Measurements from ENCODE around the gene GSG1L2.

GSG1L2 gene

DNA sequence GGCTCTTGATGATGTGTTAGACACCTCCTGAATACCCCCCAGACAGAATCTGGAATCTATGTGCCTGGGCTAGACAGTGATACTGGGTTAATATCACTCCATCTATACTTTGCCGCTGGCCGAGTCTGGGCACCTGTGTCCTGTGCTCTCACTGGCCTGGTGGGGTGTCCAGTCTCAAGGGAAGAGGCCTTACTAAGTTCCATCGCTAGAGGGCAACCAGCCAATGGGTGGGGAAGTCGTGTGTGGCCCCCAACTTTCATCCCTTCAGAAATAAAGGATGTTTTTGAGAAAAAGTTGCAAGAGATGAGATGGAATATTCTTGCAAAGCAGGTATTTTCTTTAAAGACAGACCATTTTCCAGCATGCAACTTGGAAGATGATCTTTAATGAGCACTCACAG, 2.2 kb upstream of the GSG1L2 start:
- TF ChIP-seq TAF1 (IDR thresholded peaks at IDR 0.05; ENCODE audit: borderline replicate concordance, low read depth, low read length) = no peak
- TF ChIP-seq POLR2A (IDR thresholded peaks at IDR 0.05; ENCODE audit: low read depth, low read length) = no peak
- TF ChIP-seq POLR2AphosphoS5 (IDR thresholded peaks at IDR 0.05; ENCODE audit: low read depth, low read length) = no peak
- FAIRE-seq = no peak
- DNase-seq (ENCODE audit: insufficient read length) = no peak

DNA sequence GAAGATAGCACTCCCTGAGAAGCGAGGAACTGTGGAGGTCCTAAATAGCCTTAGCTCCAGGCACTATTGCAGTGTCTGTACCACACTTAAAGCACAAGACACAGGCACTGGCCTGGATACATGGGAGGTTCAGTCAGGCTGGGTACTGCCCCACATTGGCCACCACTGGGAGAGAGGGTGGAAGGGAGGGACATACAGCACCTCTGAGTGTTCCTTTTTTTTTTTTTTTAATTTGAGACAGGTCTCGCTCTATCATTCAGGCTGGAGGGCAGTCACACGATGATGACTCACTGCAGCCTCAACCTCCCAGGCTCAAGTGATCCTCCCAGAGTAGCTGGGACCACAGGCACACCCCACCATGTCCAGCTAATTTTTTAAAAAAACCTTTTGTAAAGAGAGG, 1.4 kb downstream of the GSG1L2 start:
- DNase-seq (ENCODE audit: insufficient read length) (no peak), FAIRE-seq (no peak)
- TF ChIP-seq POLR2A (IDR thresholded peaks at IDR 0.05; ENCODE audit: low read depth, low read length) (no peak), TAF1 (IDR thresholded peaks at IDR 0.05; ENCODE audit: borderline replicate concordance, low read depth, low read length) (no peak), POLR2AphosphoS5 (IDR thresholded peaks at IDR 0.05; ENCODE audit: low read depth, low read length) (no peak)

DNA sequence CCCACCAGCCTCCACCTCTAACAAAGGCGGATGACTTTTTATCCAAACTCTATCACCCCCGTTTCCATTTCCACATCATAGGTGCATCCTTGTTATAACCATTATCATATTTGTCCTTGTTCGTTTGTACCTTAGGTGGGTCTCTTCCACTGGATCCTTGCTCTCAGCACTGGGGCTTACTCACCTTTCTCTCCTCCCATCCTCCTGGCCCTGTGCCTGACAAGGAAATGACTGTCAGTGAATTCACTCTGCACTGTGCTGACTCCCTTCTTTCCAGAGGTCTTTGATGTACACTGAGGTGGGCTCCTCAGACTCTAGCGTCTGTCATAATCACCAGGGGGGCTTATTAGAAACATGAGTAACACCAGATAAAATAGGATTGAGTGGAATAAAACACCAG, 3.1 kb downstream of the GSG1L2 start:
- no peak for DNase-seq (ENCODE audit: insufficient read length)
- TF ChIP-seq POLR2AphosphoS5 (IDR thresholded peaks at IDR 0.05; ENCODE audit: low read depth, low read length) = no peak
- no peak for TF ChIP-seq POLR2A (IDR thresholded peaks at IDR 0.05; ENCODE audit: low read depth, low read length)
- TF ChIP-seq TAF1 (IDR thresholded peaks at IDR 0.05; ENCODE audit: borderline replicate concordance, low read depth, low read length) = no peak
- no peak for FAIRE-seq

DNA sequence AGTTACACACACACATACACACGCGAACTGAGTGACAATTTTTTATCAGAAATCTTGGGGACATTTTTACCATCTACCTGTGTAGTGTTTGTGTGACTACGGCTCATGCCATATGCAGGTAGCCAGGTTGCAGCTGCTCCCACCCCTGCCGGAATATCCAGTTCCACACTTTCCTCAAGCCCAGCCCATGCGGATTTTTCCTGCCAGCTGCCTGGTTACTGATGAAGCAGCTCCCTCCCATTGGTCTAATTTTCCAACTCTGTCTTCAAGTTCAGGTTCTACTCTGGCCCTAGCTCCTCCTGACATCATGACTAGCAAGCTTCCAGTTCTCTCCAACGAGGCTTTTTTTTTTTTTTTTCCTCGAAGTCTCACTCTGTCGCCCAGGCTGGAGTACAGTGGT, 4.8 kb downstream of the GSG1L2 start:
- no peak for TF ChIP-seq POLR2AphosphoS5 (IDR thresholded peaks at IDR 0.05; ENCODE audit: low read depth, low read length)
- no peak for TF ChIP-seq POLR2A (IDR thresholded peaks at IDR 0.05; ENCODE audit: low read depth, low read length)
- TF ChIP-seq TAF1 (IDR thresholded peaks at IDR 0.05; ENCODE audit: borderline replicate concordance, low read depth, low read length) = no peak
- no peak for FAIRE-seq
- DNase-seq (ENCODE audit: insufficient read length) = no peak

GRCh38 chr17:9816472-9816871, 5.4 kb downstream of the GSG1L2 start:
- TF ChIP-seq TAF1 (IDR thresholded peaks at IDR 0.05; ENCODE audit: borderline replicate concordance, low read depth, low read length) (no peak), POLR2A (IDR thresholded peaks at IDR 0.05; ENCODE audit: low read depth, low read length) (no peak), POLR2AphosphoS5 (IDR thresholded peaks at IDR 0.05; ENCODE audit: low read depth, low read length) (no peak)
- no peak for DNase-seq (ENCODE audit: insufficient read length)
- no peak for FAIRE-seq

DNA sequence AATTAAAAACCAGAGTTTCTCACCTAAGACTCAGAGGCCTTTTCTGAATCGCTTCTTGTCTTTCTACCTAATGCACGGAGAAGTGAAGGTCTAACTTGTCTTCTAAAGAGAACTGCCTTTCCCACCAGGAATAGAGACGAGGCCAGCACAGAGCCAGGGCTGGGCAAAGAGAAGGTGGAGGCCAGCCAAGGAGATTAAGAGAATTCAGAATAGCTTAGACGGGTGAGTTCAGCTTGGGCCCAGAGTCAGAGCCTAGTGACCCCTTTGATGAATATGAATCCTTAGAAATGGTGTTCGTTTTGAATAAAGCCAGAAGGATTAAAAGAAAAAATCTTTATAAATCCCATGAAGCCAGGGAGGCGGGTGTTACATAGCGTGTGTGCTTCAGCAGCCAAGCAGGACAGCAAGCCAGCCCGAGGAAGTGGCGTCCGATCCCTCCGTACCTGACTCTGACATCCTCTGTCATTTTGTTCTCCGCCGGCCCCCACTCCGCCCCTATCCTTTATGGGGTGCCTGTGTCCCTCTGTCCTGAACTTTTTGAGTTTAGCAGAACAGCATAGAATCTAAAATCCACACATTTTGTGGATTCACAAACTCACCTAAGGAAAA, 7.4 kb downstream of the GSG1L2 start:
- TF ChIP-seq POLR2A (IDR thresholded peaks at IDR 0.05; ENCODE audit: low read depth, low read length) = no peak
- no peak for TF ChIP-seq POLR2AphosphoS5 (IDR thresholded peaks at IDR 0.05; ENCODE audit: low read depth, low read length)
- no peak for TF ChIP-seq TAF1 (IDR thresholded peaks at IDR 0.05; ENCODE audit: borderline replicate concordance, low read depth, low read length)
- DNase-seq (ENCODE audit: insufficient read length) = no peak
- no peak for FAIRE-seq

DNA sequence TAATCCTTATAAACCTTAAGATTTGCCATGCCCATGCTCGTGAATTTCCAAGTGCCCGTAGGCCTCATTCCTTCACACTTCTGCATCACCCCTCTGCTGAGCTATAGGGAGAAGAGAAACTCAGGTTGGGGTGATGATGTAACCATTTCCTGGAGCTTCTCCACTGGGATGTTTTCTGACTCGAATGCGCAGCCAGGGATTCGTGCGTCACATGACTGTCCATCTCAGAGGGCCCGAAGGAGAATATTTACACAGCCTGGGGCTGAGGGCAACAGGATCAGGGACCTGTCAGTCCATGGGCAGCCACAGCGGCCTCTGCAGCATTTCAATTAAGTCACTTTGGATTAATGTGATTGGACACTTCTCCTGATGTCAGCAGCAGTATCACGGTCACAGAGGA, 8.7 kb downstream of the GSG1L2 start:
- TF ChIP-seq POLR2AphosphoS5 (IDR thresholded peaks at IDR 0.05; ENCODE audit: low read depth, low read length) = no peak
- no peak for TF ChIP-seq POLR2A (IDR thresholded peaks at IDR 0.05; ENCODE audit: low read depth, low read length)
- TF ChIP-seq TAF1 (IDR thresholded peaks at IDR 0.05; ENCODE audit: borderline replicate concordance, low read depth, low read length) = no peak
- DNase-seq (ENCODE audit: insufficient read length) = no peak
- no peak for FAIRE-seq

GRCh38 chr17:9811537-9811936, 10.3 kb downstream of the GSG1L2 start:
- DNase-seq (ENCODE audit: insufficient read length) (no peak), FAIRE-seq (no peak)
- no peak for TF ChIP-seq POLR2A (IDR thresholded peaks at IDR 0.05; ENCODE audit: low read depth, low read length)
- no peak for TF ChIP-seq TAF1 (IDR thresholded peaks at IDR 0.05; ENCODE audit: borderline replicate concordance, low read depth, low read length)
- TF ChIP-seq POLR2AphosphoS5 (IDR thresholded peaks at IDR 0.05; ENCODE audit: low read depth, low read length) = no peak

- FAIRE-seq (no peak), DNase-seq (ENCODE audit: insufficient read length) (no peak)
- TF ChIP-seq POLR2AphosphoS5 (IDR thresholded peaks at IDR 0.05; ENCODE audit: low read depth, low read length) (no peak), TAF1 (IDR thresholded peaks at IDR 0.05; ENCODE audit: borderline replicate concordance, low read depth, low read length) (no peak), POLR2A (IDR thresholded peaks at IDR 0.05; ENCODE audit: low read depth, low read length) (no peak)
These were observed 10.8 kb downstream of the GSG1L2 start for GRCh38 chr17:9811086-9811485.

- TF ChIP-seq POLR2AphosphoS5 (IDR thresholded peaks at IDR 0.05; ENCODE audit: low read depth, low read length) = no peak
- TF ChIP-seq POLR2A (IDR thresholded peaks at IDR 0.05; ENCODE audit: low read depth, low read length) = no peak
- TF ChIP-seq TAF1 (IDR thresholded peaks at IDR 0.05; ENCODE audit: borderline replicate concordance, low read depth, low read length) = no peak
- FAIRE-seq = no peak
- no peak for DNase-seq (ENCODE audit: insufficient read length)
These were observed 11.6 kb downstream of the GSG1L2 start for GRCh38 chr17:9810100-9810949.

DNA sequence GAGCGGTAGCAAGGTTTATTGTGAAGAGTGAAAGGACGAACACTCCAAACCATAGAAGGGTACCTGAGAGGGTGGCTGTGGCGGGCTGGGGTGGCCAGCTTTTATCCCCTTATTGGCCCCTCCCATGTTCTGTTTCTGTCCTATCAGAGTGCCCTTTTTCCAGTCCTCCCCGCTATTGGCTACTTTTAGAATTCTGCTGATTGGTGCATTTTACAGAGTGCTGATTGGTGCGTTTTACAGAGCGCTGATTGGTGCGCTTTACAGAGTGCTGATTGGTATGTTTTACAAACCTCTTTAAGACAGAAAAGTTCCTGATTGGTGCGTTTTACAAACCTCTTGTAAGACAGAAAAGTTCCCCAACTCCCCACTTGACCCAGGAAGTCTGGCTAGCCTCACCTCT, 12.5 kb downstream of the GSG1L2 start:
- TF ChIP-seq POLR2A (IDR thresholded peaks at IDR 0.05; ENCODE audit: low read depth, low read length) = no peak
- TF ChIP-seq TAF1 (IDR thresholded peaks at IDR 0.05; ENCODE audit: borderline replicate concordance, low read depth, low read length) = no peak
- no peak for TF ChIP-seq POLR2AphosphoS5 (IDR thresholded peaks at IDR 0.05; ENCODE audit: low read depth, low read length)
- FAIRE-seq (no peak), DNase-seq (ENCODE audit: insufficient read length) (no peak)

DNA sequence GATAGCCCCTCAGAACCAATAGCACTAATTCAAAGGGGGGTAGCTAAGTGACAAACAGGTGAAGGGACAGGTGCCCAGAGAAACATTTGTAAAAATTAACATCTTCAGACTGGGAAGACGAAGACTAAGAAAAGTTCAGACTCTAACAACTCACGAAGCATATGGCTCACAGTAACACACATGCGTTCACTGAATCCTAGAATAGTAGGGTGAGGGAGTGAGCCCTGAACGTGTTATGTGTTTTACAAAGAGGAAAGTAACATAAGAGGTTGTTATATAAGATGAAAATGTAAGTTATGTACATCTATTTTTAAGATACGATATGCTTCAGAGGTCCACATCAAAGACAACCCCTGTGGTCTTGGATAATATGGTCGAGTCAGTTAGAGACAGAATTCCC, 15.2 kb downstream of the GSG1L2 start:
- TF ChIP-seq TAF1 (IDR thresholded peaks at IDR 0.05; ENCODE audit: borderline replicate concordance, low read depth, low read length) (no peak), POLR2AphosphoS5 (IDR thresholded peaks at IDR 0.05; ENCODE audit: low read depth, low read length) (no peak), POLR2A (IDR thresholded peaks at IDR 0.05; ENCODE audit: low read depth, low read length) (no peak)
- FAIRE-seq (no peak), DNase-seq (ENCODE audit: insufficient read length) (no peak)
